ENCODE results near the gene CALR3.

DNA sequence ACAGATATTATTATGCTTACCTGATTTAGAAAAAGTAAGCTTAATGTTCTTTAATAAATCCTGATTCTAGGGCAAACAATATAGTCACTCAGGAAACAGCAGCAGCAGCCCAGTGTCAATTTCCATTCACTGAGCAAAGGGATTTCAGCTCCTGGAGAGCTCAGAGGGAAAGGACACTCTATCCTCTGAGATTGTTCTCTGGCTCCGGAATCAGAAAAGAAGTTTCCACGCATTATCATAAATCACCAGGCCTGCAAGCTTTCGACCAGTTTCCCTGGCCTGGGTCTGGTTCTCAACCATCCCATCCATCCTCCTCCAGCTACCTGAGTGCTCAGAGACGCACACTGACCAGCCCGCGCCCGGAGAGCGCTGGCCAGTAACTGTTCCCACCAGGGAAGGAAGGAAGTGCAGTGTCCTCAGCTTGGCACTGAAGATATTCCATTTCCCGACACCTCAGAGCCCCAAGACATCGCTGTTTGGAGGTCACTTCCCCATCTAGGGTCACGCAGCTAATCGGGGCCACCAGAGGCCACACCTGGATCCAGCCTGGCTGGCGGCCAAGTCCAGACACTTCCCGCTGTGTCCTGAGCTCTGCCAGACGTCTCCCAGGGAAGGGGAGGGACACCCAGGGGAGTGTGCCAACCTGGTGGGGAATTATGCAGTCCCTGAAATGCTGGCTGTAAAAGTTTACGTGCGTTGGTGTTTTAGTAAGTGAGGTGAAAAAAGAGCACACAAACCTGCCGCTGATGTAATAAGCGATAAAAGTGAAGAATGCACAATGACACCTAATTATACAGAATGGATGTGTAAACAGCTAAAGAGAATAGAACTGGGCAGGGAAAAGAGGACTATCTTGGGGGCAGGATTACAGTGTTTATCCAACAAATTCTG lies 53.3 kb downstream of the CALR3 start:
- TF ChIP-seq CTCF (conservative IDR thresholded peaks at IDR 0.05; ENCODE audit: low read length) (no peak), EZH2phosphoT487 (IDR thresholded peaks at IDR 0.05; ENCODE audit: borderline replicate concordance) (no peak)
